H1 (cell line): ENCODE measurements around the gene MAGI1.

Experiments used
- EP300 ChIP-seq, 2 experiments: IDR thresholded peaks; 1 replicate in 1 of 2; 2 replicates in 1 of 2; pipeline ENCODE4 v1.6.1; 2011 to 2012; ENCODE audit warnings: low read depth in 2 of 2, low read length in 2 of 2, mild to moderate bottlenecking in 2 of 2, borderline replicate concordance in 1 of 2, inconsistent platforms in 1 of 2, moderate library complexity in 1 of 2
- JUND ChIP-seq: IDR thresholded peaks from 2 replicates; pipeline ENCODE4 v1.6.1; 2011; ENCODE audit warnings: mild to moderate bottlenecking, improper control_type of control experiment, low read length
- POLR2A ChIP-seq, 2 experiments: IDR thresholded peaks; 1 replicate in 1 of 2; 2 replicates in 1 of 2; pipeline ENCODE4 v1.6.1; 2011; ENCODE audit warnings: low read depth in 2 of 2, low read length in 2 of 2, mild to moderate bottlenecking in 2 of 2; ENCODE audit errors: control extremely low read depth in 1 of 2
- RAD21 ChIP-seq, 2 experiments: IDR thresholded peaks in 1 of 2; conservative IDR thresholded peaks in 1 of 2; 2 replicates each; pipeline ENCODE4 v1.6.1; 2011; ENCODE audit warnings: low read depth in 2 of 2, low read length in 2 of 2, improper control_type of control experiment in 1 of 2, inconsistent platforms in 1 of 2, mild to moderate bottlenecking in 1 of 2, moderate library complexity in 1 of 2
- TF ChIP-seq, protein P1 (sequence below), 3 experiments: IDR thresholded peaks; 1 replicate in 2 of 3; 2 replicates in 1 of 3; pipeline versions ENCODE4 v1.5.1 to v1.6.1; 2011; ENCODE audit warnings: low read length in 3 of 3, mild to moderate bottlenecking in 3 of 3, inconsistent platforms in 2 of 3, low read depth in 1 of 3, moderate library complexity in 1 of 3; ENCODE audit not compliant: insufficient read depth in 1 of 3; ENCODE audit errors: control extremely low read depth in 1 of 3

GRCh38 chr3:65814845-65815578, 223.7 kb downstream of the MAGI1 start:
- TF ChIP-seq POLR2A (IDR thresholded peaks at IDR 0.05; ENCODE audit: control extremely low read depth in 1 of 2, low read depth in 2 of 2, low read length in 2 of 2) = no peak
- no peak for TF ChIP-seq EP300 (IDR thresholded peaks at IDR 0.05; ENCODE audit: borderline replicate concordance in 1 of 2, low read depth in 2 of 2, low read length in 2 of 2)
- no peak for TF ChIP-seq RAD21 (IDR thresholded peaks at IDR 0.05 in 1 of 2, conservative IDR thresholded peaks at IDR 0.05 in 1 of 2; ENCODE audit: low read depth in 2 of 2, low read length in 2 of 2)
- TF ChIP-seq, protein P1, sequence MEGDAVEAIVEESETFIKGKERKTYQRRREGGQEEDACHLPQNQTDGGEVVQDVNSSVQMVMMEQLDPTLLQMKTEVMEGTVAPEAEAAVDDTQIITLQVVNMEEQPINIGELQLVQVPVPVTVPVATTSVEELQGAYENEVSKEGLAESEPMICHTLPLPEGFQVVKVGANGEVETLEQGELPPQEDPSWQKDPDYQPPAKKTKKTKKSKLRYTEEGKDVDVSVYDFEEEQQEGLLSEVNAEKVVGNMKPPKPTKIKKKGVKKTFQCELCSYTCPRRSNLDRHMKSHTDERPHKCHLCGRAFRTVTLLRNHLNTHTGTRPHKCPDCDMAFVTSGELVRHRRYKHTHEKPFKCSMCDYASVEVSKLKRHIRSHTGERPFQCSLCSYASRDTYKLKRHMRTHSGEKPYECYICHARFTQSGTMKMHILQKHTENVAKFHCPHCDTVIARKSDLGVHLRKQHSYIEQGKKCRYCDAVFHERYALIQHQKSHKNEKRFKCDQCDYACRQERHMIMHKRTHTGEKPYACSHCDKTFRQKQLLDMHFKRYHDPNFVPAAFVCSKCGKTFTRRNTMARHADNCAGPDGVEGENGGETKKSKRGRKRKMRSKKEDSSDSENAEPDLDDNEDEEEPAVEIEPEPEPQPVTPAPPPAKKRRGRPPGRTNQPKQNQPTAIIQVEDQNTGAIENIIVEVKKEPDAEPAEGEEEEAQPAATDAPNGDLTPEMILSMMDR (IDR thresholded peaks at IDR 0.05; ENCODE audit: control extremely low read depth in 1 of 3, insufficient read depth in 1 of 3, low read depth in 1 of 3, low read length in 3 of 3) = no peak
- TF ChIP-seq JUND = no peak
